Esophagus squamous epithelium (tissue), 4 donors: ENCODE results near the gene GTF2I.

Experiments used
- POLR2A ChIP-seq, 4 donors: fragments of 450-650 bp; IDR thresholded peaks; one replicate each; pipeline ENCODE4 v1.6.1; 2017; ENCODE audit warnings: antibody characterized with exemption in 4 of 4, mild to moderate bottlenecking in 4 of 4, moderate library complexity in 3 of 4
- TF ChIP-seq, protein P1 (sequence below), 6 experiments: fragments of 450-650 bp in 4 of 6; fragments of 200-600 bp in 2 of 6; sonication (generic) in 2 of 6; IDR thresholded peaks; one replicate each; pipeline ENCODE4 v1.5.1; 2016 to 2019; ENCODE audit warnings: antibody characterized with exemption in 6 of 6, mild to moderate bottlenecking in 4 of 6, moderate library complexity in 4 of 6

DNA sequence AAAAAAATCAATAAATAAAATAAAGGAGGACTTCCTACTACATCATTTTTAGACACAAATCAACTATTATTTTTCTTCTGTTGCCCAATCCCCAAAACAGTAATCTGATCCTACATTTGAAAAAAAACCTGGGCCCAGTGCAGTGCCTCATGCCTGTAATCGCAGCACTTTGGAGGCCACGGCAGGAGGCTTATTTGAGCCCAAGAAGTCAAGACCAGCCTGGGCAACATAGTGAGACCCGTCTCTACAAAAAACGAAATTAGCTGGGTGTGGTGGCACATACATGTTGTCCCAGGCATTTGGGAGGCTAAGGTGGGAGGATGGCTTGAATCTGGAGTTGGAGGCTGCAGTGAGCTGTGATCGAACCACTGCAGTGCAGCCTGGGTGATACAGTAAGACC, 2.7 kb upstream of the GTF2I start:
- TF ChIP-seq, protein P1, sequence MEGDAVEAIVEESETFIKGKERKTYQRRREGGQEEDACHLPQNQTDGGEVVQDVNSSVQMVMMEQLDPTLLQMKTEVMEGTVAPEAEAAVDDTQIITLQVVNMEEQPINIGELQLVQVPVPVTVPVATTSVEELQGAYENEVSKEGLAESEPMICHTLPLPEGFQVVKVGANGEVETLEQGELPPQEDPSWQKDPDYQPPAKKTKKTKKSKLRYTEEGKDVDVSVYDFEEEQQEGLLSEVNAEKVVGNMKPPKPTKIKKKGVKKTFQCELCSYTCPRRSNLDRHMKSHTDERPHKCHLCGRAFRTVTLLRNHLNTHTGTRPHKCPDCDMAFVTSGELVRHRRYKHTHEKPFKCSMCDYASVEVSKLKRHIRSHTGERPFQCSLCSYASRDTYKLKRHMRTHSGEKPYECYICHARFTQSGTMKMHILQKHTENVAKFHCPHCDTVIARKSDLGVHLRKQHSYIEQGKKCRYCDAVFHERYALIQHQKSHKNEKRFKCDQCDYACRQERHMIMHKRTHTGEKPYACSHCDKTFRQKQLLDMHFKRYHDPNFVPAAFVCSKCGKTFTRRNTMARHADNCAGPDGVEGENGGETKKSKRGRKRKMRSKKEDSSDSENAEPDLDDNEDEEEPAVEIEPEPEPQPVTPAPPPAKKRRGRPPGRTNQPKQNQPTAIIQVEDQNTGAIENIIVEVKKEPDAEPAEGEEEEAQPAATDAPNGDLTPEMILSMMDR (IDR thresholded peaks at IDR 0.05): no peak
- TF ChIP-seq POLR2A (IDR thresholded peaks at IDR 0.05): no peak
